ENCODE data around the gene OXTR. TPM values are rescaled to one million over a fixed set of nuclear protein-coding genes. Genes with fewer than 3 reads are reported as not detected.
A peak's percentile ranks its signal among the peaks of the same experiment; 100 is the strongest.

The OXTR gene
- total RNA-seq, 1 experiment from 2014 or later = 17.7 TPM

GRCh38 chr3:8767667-8768363, 1.6 kb downstream of the OXTR start:
- no peak for DNase-seq (ENCODE audit: low read depth)

GRCh38 chr3:8767256-8767666, 2.2 kb downstream of the OXTR start:
- DNase-seq (ENCODE audit: low read depth) = no peak

GRCh38 chr3:8766148-8766547, 3.3 kb downstream of the OXTR start:
- no peak for DNase-seq (ENCODE audit: low read depth)

GRCh38 chr3:8765528-8765927, 3.9 kb downstream of the OXTR start:
- no peak for DNase-seq (ENCODE audit: low read depth)

- DNase-seq (ENCODE audit: low read depth) = no peak
These were observed 4.9 kb downstream of the OXTR start for GRCh38 chr3:8764528-8764927.

GRCh38 chr3:8762607-8763377, 6.6 kb downstream of the OXTR start:
- DNase-seq (ENCODE audit: low read depth) = peak; percentile 49

- no peak for DNase-seq (ENCODE audit: low read depth)
These were observed 7.5 kb downstream of the OXTR start for GRCh38 chr3:8761866-8762265.

GRCh38 chr3:8760506-8760905, 8.9 kb downstream of the OXTR start:
- DNase-seq (ENCODE audit: low read depth) = no peak

- DNase-seq (ENCODE audit: low read depth) = peak; percentile 44
These were observed 9.3 kb downstream of the OXTR start for GRCh38 chr3:8760091-8760490.

- DNase-seq (ENCODE audit: low read depth) = peak; percentile 51
These were observed 10.2 kb downstream of the OXTR start for GRCh38 chr3:8759038-8759707.

GRCh38 chr3:8757551-8758518, 11.6 kb downstream of the OXTR start:
- DNase-seq (ENCODE audit: low read depth) = peak; percentile 99

GRCh38 chr3:8756671-8757070, 12.7 kb downstream of the OXTR start:
- peak; percentile 47 for DNase-seq (ENCODE audit: low read depth)

- peak; percentile 38 for DNase-seq (ENCODE audit: low read depth)
These were observed 13.7 kb downstream of the OXTR start for GRCh38 chr3:8755564-8756237.

- no peak for DNase-seq (ENCODE audit: low read depth)
These were observed 14.3 kb downstream of the OXTR start for GRCh38 chr3:8755097-8755496.

GRCh38 chr3:8752832-8753231, 16.6 kb downstream of the OXTR start:
- no peak for DNase-seq (ENCODE audit: low read depth)

- no peak for DNase-seq (ENCODE audit: low read depth)
These were observed 20.1 kb downstream of the OXTR start for GRCh38 chr3:8749316-8749715.

- DNase-seq (ENCODE audit: low read depth) = no peak
These were observed 22.6 kb downstream of the OXTR start for GRCh38 chr3:8746780-8747345.

GRCh38 chr3:8745619-8746370, 23.6 kb downstream of the OXTR start:
- DNase-seq (ENCODE audit: low read depth) = no peak

GRCh38 chr3:8743911-8744310, 25.5 kb downstream of the OXTR start:
- DNase-seq (ENCODE audit: low read depth) = no peak
